Right atrium auricular region (tissue), 2 donors: ENCODE results near the gene ANKRD11. TPM values are rescaled to one million over a fixed set of nuclear protein-coding genes. Genes with fewer than 3 reads are reported as not detected.

Experiments
- DNase-seq: peaks from one replicate; pipeline ENCODE4 v3.0.0-alpha.2; 2019; ENCODE audit warnings: low spot score
- H3K27ac ChIP-seq, 2 donors: fragments of 200-600 bp; sonication (generic); 1 replicate in 1 of 2; 2 replicates in 1 of 2; pipeline ENCODE4 v1.5.1; 2016 to 2019
- H3K27me3 ChIP-seq, 2 donors: fragments of 200-600 bp; sonication (generic); one replicate each; pipeline versions ENCODE4 v1.5.1 to v1.6.0; 2017 to 2019
- H3K36me3 ChIP-seq: fragments of 200-600 bp; sonication (generic); one replicate; pipeline ENCODE4 v1.5.1; 2016
- H3K4me1 ChIP-seq, 2 donors: fragments of 200-600 bp; sonication (generic); one replicate each; pipeline versions ENCODE4 v1.5.1 to v1.6.0; 2017 to 2019
- H3K4me3 ChIP-seq, 2 donors: fragments of 200-600 bp; sonication (generic); 1 replicate in 1 of 2; 2 replicates in 1 of 2; pipeline ENCODE4 v1.5.1; 2017 to 2019; ENCODE audit warnings: mild to moderate bottlenecking in 1 of 2, moderate library complexity in 1 of 2
- H3K9me3 ChIP-seq, 2 donors: fragments of 200-600 bp; sonication (generic); one replicate each; pipeline ENCODE4 v1.5.1; 2019
- total RNA-seq, 2 donors: library from RNA; depleted of rRNA; stranded (reverse); fragments of >200 nt; gene quantifications; one replicate each; pipeline ENCODE4 v1.1.0, GENCODE V29; 2016
- TF ChIP-seq, protein P1 (sequence below), 2 donors: fragments of 200-600 bp; sonication (generic); IDR thresholded peaks; one replicate each; pipeline ENCODE4 v1.5.1; 2019; ENCODE audit warnings: antibody characterized with exemption in 2 of 2

Gene ANKRD11
- total RNA-seq, 2 donors from 2014 or later, result 55.2 to 68.1 TPM

DNA sequence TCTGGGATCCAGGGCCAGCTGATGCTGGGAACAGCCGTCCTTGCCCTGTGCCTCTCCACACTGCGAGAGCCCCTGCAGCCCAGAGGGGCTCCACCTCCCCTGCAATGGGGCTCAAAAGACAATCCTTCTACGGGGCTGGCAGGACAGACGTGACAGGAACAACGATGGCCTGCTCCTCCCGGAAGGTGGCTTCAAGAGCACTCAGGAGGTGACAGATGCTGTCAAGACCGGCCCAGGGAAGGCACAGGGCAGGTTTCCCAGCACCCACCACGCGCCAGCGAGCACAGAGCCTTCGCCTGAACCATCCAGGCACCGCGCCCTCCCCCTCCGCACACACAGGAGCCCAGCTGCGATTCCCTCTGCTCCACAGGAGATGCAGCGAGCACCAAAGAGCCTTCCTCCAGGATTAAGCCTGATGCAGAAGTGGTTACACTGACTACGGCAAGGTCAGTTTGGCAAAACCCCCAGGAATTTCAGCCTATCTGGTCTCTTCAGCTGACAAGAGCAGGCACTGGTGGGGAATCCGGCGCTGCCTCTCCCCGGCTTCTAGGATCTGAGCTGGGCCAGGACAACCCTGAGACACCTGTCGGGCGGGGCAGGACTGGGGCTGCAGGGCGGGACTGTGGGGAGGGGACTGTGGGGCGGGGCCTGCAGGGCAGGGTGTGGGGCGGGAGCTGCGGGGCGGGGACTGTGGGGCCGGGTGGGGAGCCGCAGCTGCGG is 169.4 kb downstream of the ANKRD11 start:
- Histone ChIP-seq H3K27ac (peak overlapping the region; percentile 87 to 88), H3K4me3 (peak overlapping the region in 1 of 2 donors; percentile 23), H3K4me1 (peaks cover 4 to 98% of the 10 kb centered on the region in 2 donors), H3K36me3 (no peaks in the 10 kb centered on the region), H3K27me3 (no peaks in the 10 kb centered on the region), H3K9me3 (no peaks in the 10 kb centered on the region)
- TF ChIP-seq, protein P1, sequence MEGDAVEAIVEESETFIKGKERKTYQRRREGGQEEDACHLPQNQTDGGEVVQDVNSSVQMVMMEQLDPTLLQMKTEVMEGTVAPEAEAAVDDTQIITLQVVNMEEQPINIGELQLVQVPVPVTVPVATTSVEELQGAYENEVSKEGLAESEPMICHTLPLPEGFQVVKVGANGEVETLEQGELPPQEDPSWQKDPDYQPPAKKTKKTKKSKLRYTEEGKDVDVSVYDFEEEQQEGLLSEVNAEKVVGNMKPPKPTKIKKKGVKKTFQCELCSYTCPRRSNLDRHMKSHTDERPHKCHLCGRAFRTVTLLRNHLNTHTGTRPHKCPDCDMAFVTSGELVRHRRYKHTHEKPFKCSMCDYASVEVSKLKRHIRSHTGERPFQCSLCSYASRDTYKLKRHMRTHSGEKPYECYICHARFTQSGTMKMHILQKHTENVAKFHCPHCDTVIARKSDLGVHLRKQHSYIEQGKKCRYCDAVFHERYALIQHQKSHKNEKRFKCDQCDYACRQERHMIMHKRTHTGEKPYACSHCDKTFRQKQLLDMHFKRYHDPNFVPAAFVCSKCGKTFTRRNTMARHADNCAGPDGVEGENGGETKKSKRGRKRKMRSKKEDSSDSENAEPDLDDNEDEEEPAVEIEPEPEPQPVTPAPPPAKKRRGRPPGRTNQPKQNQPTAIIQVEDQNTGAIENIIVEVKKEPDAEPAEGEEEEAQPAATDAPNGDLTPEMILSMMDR (IDR thresholded peaks at IDR 0.05), result no peak
- no peak for DNase-seq

DNA sequence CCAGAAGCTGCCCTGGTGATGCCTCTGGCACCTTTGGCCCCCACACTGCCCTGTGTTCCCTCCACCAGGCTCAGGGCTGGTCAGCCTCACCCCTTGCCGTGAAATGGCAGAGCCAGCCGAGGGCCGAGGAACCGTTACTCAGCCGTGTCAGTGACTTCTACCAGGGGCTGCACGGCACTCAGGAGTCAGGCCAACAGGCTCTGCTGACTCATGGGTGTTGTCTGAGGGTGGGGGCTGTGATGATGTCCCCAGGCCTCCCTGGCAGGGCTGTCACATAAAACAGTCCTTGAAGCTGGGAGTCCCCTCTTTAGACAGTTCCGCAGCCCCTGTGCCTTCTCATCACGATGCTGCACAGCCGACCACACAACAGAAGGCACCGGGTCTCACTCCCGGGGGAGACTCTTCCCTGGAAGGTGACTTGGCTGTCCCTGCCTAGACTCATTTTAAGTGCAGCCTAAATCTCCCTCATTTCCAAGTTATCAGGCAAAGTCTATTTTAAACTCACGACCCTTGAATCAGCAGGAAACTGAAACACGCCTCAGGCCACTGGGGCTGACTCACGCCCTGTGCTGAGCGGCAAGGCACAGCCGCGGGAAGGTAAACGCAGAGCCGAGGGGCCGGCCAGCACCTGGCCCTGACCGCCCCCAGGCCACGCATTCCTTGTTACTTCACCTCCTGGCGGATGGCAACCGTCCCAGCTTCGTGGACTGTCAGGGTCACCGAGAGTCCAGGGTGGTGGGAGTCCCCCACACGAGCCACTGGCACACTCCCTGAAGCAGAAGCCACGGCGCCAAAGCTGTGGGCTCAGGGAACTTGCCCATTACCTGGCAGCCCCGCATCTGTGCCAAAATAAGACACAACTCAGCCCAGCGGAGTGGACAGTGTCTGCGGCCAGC is 170.2 kb downstream of the ANKRD11 start:
- DNase-seq, result peak; percentile 77
- peaks cover 4 to 98% of the 10 kb centered on the region in 2 donors for H3K4me1 ChIP-seq
- H3K4me3 ChIP-seq, result peak overlapping the region; percentile 6 to 23
- no peaks in the 10 kb centered on the region for H3K36me3 ChIP-seq
- TF ChIP-seq, protein P1 (IDR thresholded peaks at IDR 0.05), result no peak
- no peaks in the 10 kb centered on the region for H3K27me3 ChIP-seq
- H3K27ac ChIP-seq, result peak overlapping the region; percentile 87 to 88
- H3K9me3 ChIP-seq, result no peaks in the 10 kb centered on the region

DNA sequence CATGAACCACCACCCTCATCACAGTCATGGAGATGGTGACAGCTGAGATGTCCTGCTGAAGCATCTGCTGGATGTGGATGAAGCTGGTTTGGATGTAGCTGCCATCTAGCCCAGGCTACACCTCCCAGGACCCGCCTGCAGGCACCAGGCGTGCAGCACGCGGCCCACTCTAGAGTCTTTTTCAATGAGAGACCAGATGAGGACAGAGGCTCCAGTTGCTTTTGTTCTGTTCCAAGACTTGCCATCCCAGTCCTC is 170.8 kb downstream of the ANKRD11 start:
- H3K4me1 ChIP-seq, result peaks cover 4 to 98% of the 10 kb centered on the region in 2 donors
- H3K27me3 ChIP-seq, result no peaks in the 10 kb centered on the region
- no peak for DNase-seq
- H3K9me3 ChIP-seq, result no peaks in the 10 kb centered on the region
- TF ChIP-seq, protein P1 (IDR thresholded peaks at IDR 0.05), result no peak
- peak overlapping the region; percentile 87 to 88 for H3K27ac ChIP-seq
- H3K36me3 ChIP-seq, result no peaks in the 10 kb centered on the region
- H3K4me3 ChIP-seq, result no peak overlapping the region

DNA sequence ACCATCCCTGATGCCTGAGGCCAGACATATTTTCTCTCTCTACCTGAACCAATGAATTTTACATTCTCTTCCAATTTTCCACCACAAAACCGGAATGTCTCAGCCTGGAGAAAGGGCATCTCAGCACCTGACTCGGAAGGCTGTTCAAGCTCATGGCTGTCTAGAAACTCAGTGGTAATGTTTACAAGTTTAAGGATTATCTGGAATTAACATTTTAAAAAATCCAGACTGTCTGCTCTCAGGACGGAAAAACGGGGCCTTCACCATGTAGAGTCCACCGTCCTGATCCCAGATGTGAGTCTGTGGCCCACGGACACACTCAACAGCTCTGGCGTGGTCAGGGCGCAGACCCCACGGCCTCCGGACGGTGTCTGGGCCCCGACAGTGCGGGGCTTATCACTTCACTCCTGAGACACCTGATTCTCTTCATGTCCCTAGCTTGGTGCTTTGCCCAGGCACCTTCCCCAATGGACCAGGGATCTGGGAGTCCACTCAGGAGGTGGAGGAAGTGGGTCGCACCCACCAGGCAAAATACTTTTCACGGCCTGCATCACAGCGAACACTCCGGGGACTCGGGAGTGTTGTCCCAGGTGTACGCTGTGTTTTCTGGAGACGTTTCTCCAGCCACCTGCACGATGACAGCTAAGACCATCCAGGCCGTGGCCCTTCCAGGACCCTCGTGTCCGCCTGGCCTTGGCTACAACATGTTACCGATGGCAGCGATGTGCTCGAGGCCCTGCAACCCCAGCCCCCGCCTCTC is 171.3 kb downstream of the ANKRD11 start:
- H3K9me3 ChIP-seq, result no peaks in the 10 kb centered on the region
- H3K27ac ChIP-seq, result peak overlapping the region; percentile 87 to 88
- H3K4me1 ChIP-seq, result peaks cover 4 to 98% of the 10 kb centered on the region in 2 donors
- no peaks in the 10 kb centered on the region for H3K27me3 ChIP-seq
- DNase-seq, result no peak
- TF ChIP-seq, protein P1 (IDR thresholded peaks at IDR 0.05), result no peak
- no peak overlapping the region for H3K4me3 ChIP-seq
- no peaks in the 10 kb centered on the region for H3K36me3 ChIP-seq

DNA sequence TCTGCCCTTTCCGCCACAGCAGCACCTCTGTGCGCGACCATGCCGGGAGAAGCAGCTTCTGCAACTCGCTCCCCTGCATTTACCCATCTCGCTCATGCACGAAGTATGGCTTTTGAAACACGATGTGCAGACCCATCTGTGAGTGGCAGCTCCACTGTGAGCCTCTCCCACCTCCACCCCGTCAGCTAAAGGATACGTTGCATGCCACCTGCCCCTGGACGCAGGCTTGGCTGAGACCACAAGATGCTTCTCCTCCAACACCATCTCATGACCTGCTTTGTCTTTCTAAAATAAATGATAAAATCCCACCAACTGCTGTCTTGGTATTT is 172.0 kb downstream of the ANKRD11 start:
- Histone ChIP-seq H3K27ac (no peak overlapping the region), H3K27me3 (no peaks in the 10 kb centered on the region), H3K36me3 (no peaks in the 10 kb centered on the region), H3K4me3 (no peak overlapping the region), H3K9me3 (no peaks in the 10 kb centered on the region), H3K4me1 (peaks cover 4 to 98% of the 10 kb centered on the region in 2 donors)
- TF ChIP-seq, protein P1 (IDR thresholded peaks at IDR 0.05), result no peak
- no peak for DNase-seq
